KMS-11 (cell line): Measurements from ENCODE around the gene STRA6.

Experiments
- H2AFZ ChIP-seq: fragments of 200-600 bp; sonication (generic); 2 replicates; pipeline ENCODE4 v1.6.1; 2016; ENCODE audit warnings: antibody characterized with exemption, mixed run types, low read depth
- H3K27ac ChIP-seq: fragments of 200-600 bp; sonication (generic); 2 replicates; pipeline ENCODE4 v1.6.1; 2016; ENCODE audit warnings: mild to moderate bottlenecking, mixed run types
- H3K27me3 ChIP-seq: fragments of 200-600 bp; sonication (generic); 2 replicates; pipeline ENCODE4 v1.6.1; 2017; ENCODE audit warnings: mild to moderate bottlenecking, low read depth, mixed run types, moderate library complexity; ENCODE audit not compliant: insufficient read depth
- H3K36me3 ChIP-seq: fragments of 200-600 bp; sonication (generic); 2 replicates; pipeline ENCODE4 v1.6.1; 2017; ENCODE audit warnings: mild to moderate bottlenecking, mixed run types; ENCODE audit not compliant: insufficient read depth
- H3K4me1 ChIP-seq: fragments of 200-600 bp; sonication (generic); 2 replicates; pipeline ENCODE4 v1.6.1; 2016; ENCODE audit warnings: mild to moderate bottlenecking, low read depth, mixed run types; ENCODE audit not compliant: poor library complexity, severe bottlenecking
- H3K4me2 ChIP-seq: fragments of 200-600 bp; sonication (generic); 2 replicates; pipeline ENCODE4 v1.7.0; 2016; ENCODE audit warnings: mild to moderate bottlenecking, mixed run types
- H3K4me3 ChIP-seq: fragments of 200-600 bp; sonication (generic); IDR thresholded peaks from 2 replicates; pipeline ENCODE4 v1.6.1; 2017; ENCODE audit warnings: low read depth, low read length, mixed read lengths; ENCODE audit not compliant: insufficient read depth
- H3K79me2 ChIP-seq: fragments of 200-600 bp; sonication (generic); 2 replicates; pipeline ENCODE4 v1.6.1; 2016; ENCODE audit warnings: low read depth, mixed run types; ENCODE audit not compliant: insufficient read depth
- H3K9ac ChIP-seq: fragments of 200-600 bp; sonication (generic); 2 replicates; pipeline ENCODE4 v1.6.1; 2016; ENCODE audit warnings: mild to moderate bottlenecking, mixed run types
- H4K20me1 ChIP-seq: fragments of 200-600 bp; sonication (generic); 2 replicates; pipeline ENCODE4 v1.6.1; 2016; ENCODE audit warnings: mild to moderate bottlenecking, mixed run types; ENCODE audit not compliant: insufficient read depth
- TF ChIP-seq, protein P1 (sequence below): fragments of 200-600 bp; sonication (generic); conservative IDR thresholded peaks from 2 replicates; pipeline ENCODE4 v1.6.1; 2017; ENCODE audit warnings: low read depth, mild to moderate bottlenecking, antibody characterized with exemption, low read length, moderate library complexity, mixed read lengths

The STRA6 gene

DNA sequence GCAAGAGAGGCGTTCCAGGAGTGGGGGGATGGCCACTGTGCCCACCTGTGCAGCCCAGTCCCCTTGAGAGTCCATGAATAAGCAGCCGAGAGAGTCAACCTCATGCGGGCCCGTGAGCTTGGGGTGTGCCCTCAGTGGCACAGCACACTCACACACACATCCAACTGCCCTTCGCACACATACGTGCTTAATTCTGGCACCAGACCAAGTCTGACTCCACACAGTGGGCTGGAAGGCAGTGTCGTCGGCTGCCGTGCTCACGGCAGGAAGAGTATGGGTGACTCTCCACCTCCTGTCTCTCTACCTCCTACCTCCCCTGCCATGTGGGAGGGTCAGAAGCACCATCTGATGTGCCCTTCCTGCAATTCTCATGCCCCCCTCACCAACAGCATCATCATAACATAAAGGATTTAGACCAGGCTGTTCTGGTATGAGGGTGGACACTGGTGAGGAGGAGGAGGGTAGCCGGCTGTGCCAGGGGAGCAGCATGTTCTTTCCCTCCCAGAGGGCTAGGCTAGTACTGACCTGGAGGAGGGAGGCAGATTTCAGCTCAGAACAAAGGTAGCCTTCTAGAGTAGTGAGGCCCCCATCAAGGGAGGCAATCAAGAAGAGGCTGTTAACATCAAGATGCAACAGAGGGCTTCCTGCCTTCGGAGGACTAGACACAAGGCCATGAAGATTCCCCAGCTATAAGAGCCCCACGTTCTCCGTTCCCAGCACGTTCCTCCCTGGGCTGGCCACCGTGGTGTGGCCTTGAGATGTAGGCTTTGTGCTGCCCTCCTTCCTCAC is 5.3 kb upstream of the STRA6 start:
- Histone ChIP-seq H3K4me3 (no peak overlapping the region), H2AFZ (no peak overlapping the region), H3K9ac (no peak overlapping the region), H3K4me2 (no peak overlapping the region), H3K36me3 (no peaks in the 10 kb centered on the region), H3K4me1 (no peaks in the 10 kb centered on the region), H3K79me2 (no peaks in the 10 kb centered on the region), H4K20me1 (no peaks in the 10 kb centered on the region), H3K27ac (no peak overlapping the region), H3K27me3 (peaks cover 71% of the 10 kb centered on the region)
- TF ChIP-seq, protein P1, sequence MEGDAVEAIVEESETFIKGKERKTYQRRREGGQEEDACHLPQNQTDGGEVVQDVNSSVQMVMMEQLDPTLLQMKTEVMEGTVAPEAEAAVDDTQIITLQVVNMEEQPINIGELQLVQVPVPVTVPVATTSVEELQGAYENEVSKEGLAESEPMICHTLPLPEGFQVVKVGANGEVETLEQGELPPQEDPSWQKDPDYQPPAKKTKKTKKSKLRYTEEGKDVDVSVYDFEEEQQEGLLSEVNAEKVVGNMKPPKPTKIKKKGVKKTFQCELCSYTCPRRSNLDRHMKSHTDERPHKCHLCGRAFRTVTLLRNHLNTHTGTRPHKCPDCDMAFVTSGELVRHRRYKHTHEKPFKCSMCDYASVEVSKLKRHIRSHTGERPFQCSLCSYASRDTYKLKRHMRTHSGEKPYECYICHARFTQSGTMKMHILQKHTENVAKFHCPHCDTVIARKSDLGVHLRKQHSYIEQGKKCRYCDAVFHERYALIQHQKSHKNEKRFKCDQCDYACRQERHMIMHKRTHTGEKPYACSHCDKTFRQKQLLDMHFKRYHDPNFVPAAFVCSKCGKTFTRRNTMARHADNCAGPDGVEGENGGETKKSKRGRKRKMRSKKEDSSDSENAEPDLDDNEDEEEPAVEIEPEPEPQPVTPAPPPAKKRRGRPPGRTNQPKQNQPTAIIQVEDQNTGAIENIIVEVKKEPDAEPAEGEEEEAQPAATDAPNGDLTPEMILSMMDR = no peak

GRCh38 chr15:74206801-74207281 is 4.3 kb upstream of the STRA6 start:
- Histone ChIP-seq H4K20me1 (no peaks in the 10 kb centered on the region), H3K27me3 (peaks cover 74% of the 10 kb centered on the region), H3K36me3 (no peaks in the 10 kb centered on the region), H2AFZ (no peak overlapping the region), H3K79me2 (no peaks in the 10 kb centered on the region), H3K9ac (no peak overlapping the region), H3K4me1 (no peaks in the 10 kb centered on the region), H3K27ac (no peak overlapping the region), H3K4me3 (no peak overlapping the region), H3K4me2 (no peak overlapping the region)
- TF ChIP-seq, protein P1 = no peak

DNA sequence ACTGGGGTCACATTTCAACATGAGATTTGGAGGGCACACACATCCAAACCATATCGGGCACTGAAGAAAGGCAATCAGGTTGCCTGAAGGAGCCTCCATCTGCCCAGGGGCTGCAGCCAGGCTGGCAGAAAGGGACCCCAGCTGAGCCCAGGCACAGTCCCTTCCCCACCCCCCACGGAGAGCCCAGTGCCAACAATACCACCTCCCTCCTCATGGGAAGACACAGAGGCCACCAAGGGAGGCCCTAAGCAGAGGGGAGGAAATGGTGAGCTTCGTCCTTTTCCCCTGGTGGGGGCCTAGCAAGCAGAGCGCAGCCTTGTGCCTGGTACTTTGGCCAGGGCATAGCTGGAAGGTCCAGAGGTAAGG is 3.0 kb upstream of the STRA6 start:
- Histone ChIP-seq H4K20me1 (no peaks in the 10 kb centered on the region), H3K79me2 (no peaks in the 10 kb centered on the region), H2AFZ (no peak overlapping the region), H3K27ac (no peak overlapping the region), H3K36me3 (no peaks in the 10 kb centered on the region), H3K27me3 (peaks cover 77% of the 10 kb centered on the region), H3K4me2 (no peak overlapping the region), H3K4me3 (no peak overlapping the region), H3K4me1 (no peaks in the 10 kb centered on the region), H3K9ac (no peak overlapping the region)
- TF ChIP-seq, protein P1 = no peak

DNA sequence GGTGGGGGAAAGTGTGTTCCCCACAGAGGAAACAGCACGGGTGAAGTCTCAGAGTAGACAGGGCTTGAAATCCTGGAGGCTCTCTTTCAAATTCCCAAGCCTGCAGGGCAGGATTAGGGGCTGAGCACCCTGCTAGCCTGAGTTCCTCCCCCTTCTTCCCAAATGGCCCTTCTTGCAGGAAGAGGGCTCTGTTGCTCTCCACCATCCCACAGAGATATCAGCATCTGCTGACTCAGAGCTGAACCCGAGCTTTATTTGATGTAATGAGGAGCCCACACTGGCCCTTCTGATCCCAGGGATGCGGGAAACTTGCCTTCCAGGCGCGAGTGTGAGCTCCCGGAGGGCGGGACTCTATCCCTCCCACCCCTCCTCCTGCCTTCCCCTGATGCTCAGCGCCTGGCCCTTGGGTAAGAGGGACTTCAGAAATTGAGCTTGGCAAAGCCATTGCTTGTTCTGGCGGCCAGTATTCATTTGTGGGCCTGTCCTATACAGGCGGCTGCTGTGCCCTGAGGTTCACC is 1.4 kb upstream of the STRA6 start:
- Histone ChIP-seq H3K27ac (no peak overlapping the region), H3K4me3 (no peak overlapping the region), H3K4me2 (no peak overlapping the region)

More for the DNA sequence above, 1.4 kb upstream of the STRA6 start:
- Histone ChIP-seq H3K79me2 (no peaks in the 10 kb centered on the region), H3K36me3 (no peaks in the 10 kb centered on the region), H3K4me1 (no peaks in the 10 kb centered on the region), H4K20me1 (no peaks in the 10 kb centered on the region), H2AFZ (no peak overlapping the region), H3K9ac (no peak overlapping the region), H3K27me3 (peaks cover 69% of the 10 kb centered on the region)
- TF ChIP-seq, protein P1 = no peak
